K562 (cell line): ENCODE data around the gene PPP1CB. TPM values are rescaled to one million over a fixed set of nuclear protein-coding genes. Genes with fewer than 3 reads are reported as not detected.
A peak's percentile ranks its signal among the peaks of the same experiment; 100 is the strongest.

ENCODE experiments used
- ATAC-seq: fragments of 200-7000 bp; cut with Tn5 transposase; 3 replicates; pipeline ENCODE4 v1.9.1; 2020; ENCODE audit warnings: moderate library complexity
- BruUV-seq: library from RNA; stranded (reverse); fragments of 400-500 nt; replicated peaks from 2 replicates; lab custom pipeline; 2021; lab: Mats Ljungman, UMichigan
- CTCF ChIA-PET: fragments of 300-600 bp; formaldehyde crosslinking; extraction: SDS; loops from one replicate; lab custom pipeline; 2021; ENCODE audit warnings: low intra/inter-chr PET ratio; lab: Yijun Ruan, JAX
- POLR2A ChIA-PET: fragments of 300-600, 350-650 bp; sonication (Branson Sonifier 250); formaldehyde crosslinking; extraction: SDS; loops from one replicate; lab custom pipeline; 2021; ENCODE audit warnings: antibody characterized with exemption, inconsistent platforms; lab: Yijun Ruan, JAX
- DNase-seq, 4 experiments: peaks; one replicate each; pipeline versions ENCODE4 v3.0.0 to v3.0.0-alpha.2; 2011 to 2018; ENCODE audit warnings: low spot score in 3 of 4, mixed read lengths in 3 of 4; ENCODE audit errors: extremely low read depth in 1 of 4
- FAIRE-seq: peaks from 2 replicates; lab custom pipeline; 2011; peaks lifted over from hg19 to GRCh38; lab: Jason Lieb, UNC
- H2AFZ ChIP-seq: 2 replicates; pipeline ENCODE4 v1.6.0; 2011; ENCODE audit warnings: low read depth, low read length, control low read depth, inconsistent platforms
- H3K27ac ChIP-seq: fragments of 200-600 bp; 3 replicates; pipeline ENCODE4 v1.8.0; 2011; ENCODE audit warnings: low read depth, mild to moderate bottlenecking, control low read depth, inconsistent platforms, low read length, moderate library complexity, mixed read lengths; ENCODE audit errors: extremely low read depth
- H3K27me3 ChIP-seq, 2 experiments: fragments of 300-600 bp in 1 of 2; 2 replicates in 1 of 2; 3 replicates in 1 of 2; pipeline versions ENCODE4 v1.6.0 to v1.8.0; 2011; ENCODE audit warnings: inconsistent platforms in 2 of 2, low read length in 2 of 2, mild to moderate bottlenecking in 1 of 2, mixed read lengths in 1 of 2, moderate library complexity in 1 of 2; ENCODE audit not compliant: control insufficient read depth in 2 of 2, insufficient read depth in 2 of 2
- H3K36me3 ChIP-seq: fragments of 300-600 bp; 3 replicates; pipeline ENCODE4 v1.8.0; 2011; ENCODE audit warnings: mild to moderate bottlenecking, low read length, inconsistent platforms; ENCODE audit not compliant: control insufficient read depth, insufficient read depth
- H3K4me1 ChIP-seq, 2 experiments: fragments of 200-600 bp in 1 of 2; replicated peaks in 1 of 2; 2 replicates in 1 of 2; 3 replicates in 1 of 2; pipeline versions ENCODE4 v1.5.1 to v1.8.0; 2011; ENCODE audit warnings: inconsistent platforms in 2 of 2, low read length in 2 of 2, mild to moderate bottlenecking in 1 of 2, mixed read lengths in 1 of 2, moderate library complexity in 1 of 2; ENCODE audit not compliant: control insufficient read depth in 2 of 2, insufficient read depth in 2 of 2
- H3K4me2 ChIP-seq: 2 replicates; pipeline ENCODE4 v1.6.1; 2011; ENCODE audit warnings: low read length, control low read depth, inconsistent platforms, mixed read lengths; ENCODE audit not compliant: insufficient read depth
- H3K4me3 ChIP-seq: fragments of 200-600 bp; sonication (generic), shearing (Covaris generic); 2 replicates; pipeline ENCODE4 v1.5.1; 2016; ENCODE audit warnings: control low read depth, inconsistent platforms
- H3K79me2 ChIP-seq: fragments of 200-600 bp; 3 replicates; pipeline ENCODE4 v1.8.0; 2011; ENCODE audit warnings: low read length, inconsistent platforms; ENCODE audit not compliant: control insufficient read depth, insufficient read depth
- H3K9ac ChIP-seq, 2 experiments: 2 replicates each; pipeline versions ENCODE4 v1.6.0 to v1.6.1; 2011; ENCODE audit warnings: low read depth in 2 of 2, low read length in 2 of 2, control low read depth in 1 of 2, inconsistent platforms in 1 of 2, mild to moderate bottlenecking in 1 of 2, mixed read lengths in 1 of 2; ENCODE audit not compliant: insufficient read depth in 1 of 2
- H3K9me1 ChIP-seq: one replicate; pipeline ENCODE4 v1.6.0; 2011; ENCODE audit warnings: inconsistent platforms, mild to moderate bottlenecking, low read length, moderate library complexity; ENCODE audit not compliant: control insufficient read depth, insufficient read depth
- H3K9me3 ChIP-seq: replicated peaks from 2 replicates; pipeline ENCODE4 v1.5.1; 2011; ENCODE audit warnings: low read depth, low read length, inconsistent platforms; ENCODE audit not compliant: control insufficient read depth, insufficient read depth
- H4K20me1 ChIP-seq: replicated peaks from 2 replicates; pipeline ENCODE4 v1.6.1; 2011; ENCODE audit warnings: low read length, inconsistent platforms, mixed read lengths; ENCODE audit not compliant: control insufficient read depth, insufficient read depth
- C11orf30 ChIP-seq: fragments of 450-650 bp; IDR thresholded peaks from 2 replicates; pipeline ENCODE4 v1.6.1; 2016; ENCODE audit warnings: low read depth, mild to moderate bottlenecking
- CLOCK ChIP-seq: fragments of 250-450 bp; sonication (Bioruptor Pico); IDR thresholded peaks from 2 replicates; pipeline ENCODE4 v1.4.0; 2020; ENCODE audit warnings: mild to moderate bottlenecking, moderate library complexity, borderline replicate concordance
- HDAC1 ChIP-seq, 2 experiments: fragments of 450-650 bp; IDR thresholded peaks; 2 replicates each; pipeline ENCODE4 v1.6.1; 2016 to 2017; ENCODE audit warnings: inconsistent platforms in 1 of 2, mild to moderate bottlenecking in 1 of 2, moderate library complexity in 1 of 2
- RNF219 ChIP-seq: fragments of 250-450 bp; sonication (Bioruptor Pico); IDR thresholded peaks from 2 replicates; pipeline ENCODE4 v1.5.0; 2022; ENCODE audit warnings: mild to moderate bottlenecking
- WHSC1 ChIP-seq: IDR thresholded peaks from one replicate; pipeline ENCODE4 v1.6.1; 2012; ENCODE audit warnings: low read length, control low read depth, inconsistent platforms
- ZKSCAN8 ChIP-seq: fragments of 200-800 bp; sonication (Bioruptor generic); IDR thresholded peaks from 2 replicates; pipeline ENCODE4 v1.6.1; 2016; ENCODE audit warnings: missing genetic modification characterization, missing compliant biosample characterization
- ZNF184 ChIP-seq: sonication (generic); formaldehyde crosslinking; IDR thresholded peaks from 2 replicates; pipeline ENCODE4 v1.5.0; 2020; ENCODE audit warnings: missing genetic modification reagents
- ZNF583 ChIP-seq: fragments of 250-450 bp; sonication (Bioruptor Pico); IDR thresholded peaks from 2 replicates; pipeline ENCODE4 v1.4.0; 2020
- WGBS: fragments of 100-300 bp; shearing (Covaris generic); methylation state at CpG from one replicate; pipeline ENCODE4 v1.1.6; 2016; ENCODE audit warnings: low coverage, mixed read lengths; ENCODE audit not compliant: insufficient coverage; ENCODE audit errors: missing lambda C conversion rate; 5-methylcytosine and 5-hydroxymethylcytosine counted together
- in situ Hi-C: fragments of 300-500 bp; cut with MboI; formaldehyde crosslinking; loops from 4 replicates; pipeline ENCODE4 v1.15.0; 2018; ENCODE audit warnings: inconsistent platforms, mixed read lengths
- intact Hi-C: fragments of 100-400 bp; cut with micrococcal nuclease; formaldehyde crosslinking; loops from 2 replicates; pipeline ENCODE4 v1.14.2; 2022
- polyA plus RNA-seq, 8 experiments: library from polyadenylated mRNA; depleted of rRNA in 4 of 8; stranded (reverse) in 5 of 8; unstranded in 3 of 8; fragments of >200 nt; fragmentation: Nextera tagmentation in 2 of 8; fragmentation: Illumina TruSeq in 1 of 8; extraction: Ambion mirVana in 2 of 8; extraction: Trizol in 1 of 8; gene quantifications; 2 replicates each; pipeline versions ENCODE4 v1.2.1 to v1.2.3, GENCODE V29; 2011 to 2014; ENCODE audit warnings: inconsistent platforms in 1 of 8, missing spikeins in 1 of 8
- total RNA-seq, 7 experiments: library from RNA; depleted of rRNA in 6 of 7; stranded (reverse); fragments of >200 nt in 6 of 7; fragmentation: Illumina TruSeq in 2 of 7; extraction: Trizol in 2 of 7; gene quantifications; 2 replicates each; pipeline versions ENCODE4 v1.2.1 to v1.2.3, GENCODE V29; 2011 to 2021; ENCODE audit warnings: low replicate concordance in 1 of 7
- TF ChIP-seq, protein P1 (sequence below): sonication (generic); formaldehyde crosslinking; IDR thresholded peaks from 2 replicates; pipeline ENCODE4 v1.8.0; 2023; ENCODE audit warnings: mild to moderate bottlenecking, missing genetic modification reagents

PPP1CB gene
- total and polyA plus RNA-seq, 9 of the 15 experiments (the other 6 are each of a cell fraction or from before 2014, with no cell fraction given), result 25.6 to 118 (median 58.9) TPM

DNA sequence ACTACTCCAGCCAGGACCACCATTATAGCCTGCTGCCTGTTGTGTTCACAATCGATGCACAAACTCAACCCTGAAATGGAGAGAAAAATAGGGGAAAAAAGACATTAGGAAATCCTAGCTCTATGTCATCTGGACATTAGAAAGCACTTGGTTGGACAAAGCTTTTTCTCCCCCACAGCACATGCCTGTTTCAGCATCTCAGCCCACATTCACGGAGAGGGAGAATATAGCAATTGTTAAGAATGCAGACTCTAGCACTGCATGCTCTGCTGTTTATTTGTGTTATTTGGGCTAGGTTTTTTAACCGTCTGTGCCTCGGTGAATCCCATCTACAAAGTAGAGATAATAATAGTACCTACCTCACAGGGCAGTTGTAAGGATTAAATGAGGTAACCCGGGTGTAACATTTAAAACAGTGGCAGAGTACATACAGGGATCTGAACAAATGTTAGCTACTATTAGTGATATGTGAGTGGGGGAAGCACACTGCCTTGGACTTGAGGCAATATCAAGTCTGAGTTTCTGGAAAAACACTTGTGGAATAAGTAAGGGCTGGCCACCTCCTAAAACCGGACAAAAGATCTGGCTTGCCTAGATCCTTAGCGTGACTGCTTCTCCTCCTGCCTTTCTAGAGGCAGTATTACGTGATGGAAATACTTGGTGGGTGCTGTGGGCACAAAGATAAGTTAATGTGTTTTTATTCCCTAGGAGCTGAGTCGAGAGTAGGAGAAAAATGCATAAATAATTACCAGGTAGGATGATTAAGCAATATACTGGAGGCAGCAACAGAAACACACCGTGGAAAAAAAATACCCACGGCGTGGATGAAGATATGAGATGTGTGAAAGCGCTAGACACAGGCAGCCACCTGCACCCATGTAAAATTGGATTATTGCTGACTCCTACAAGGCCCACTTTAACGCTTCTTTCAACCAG lies 1.0 kb upstream of the PPP1CB start:
- H3K4me2 ChIP-seq, result peak overlapping the region; percentile 92
- ChIA-PET CTCF (interaction anchor here (0.6 kb wide), 1 partner anchor 140 kb away, joined by 3 read pairs; no protein-coding TSS in a partner anchor), POLR2A (interaction anchor here (0.9 to 1.9 kb wide), 5 partner anchors 12 to 156 kb away, joined by 3 to 7 read pairs (median 4); no protein-coding TSS in a partner anchor)
- BruUV-seq, result TSS peak; percentile 94
- H3K36me3 ChIP-seq, result no peaks in the 10 kb centered on the region
- ATAC-seq (no peak), DNase-seq (peak; percentile 18 to 49 (median 28)), FAIRE-seq (peak; percentile 11)
- H3K9me1 ChIP-seq, result no peaks in the 10 kb centered on the region
- H3K4me1 ChIP-seq, result peaks cover 3 to 27% of the 10 kb centered on the region in 2 experiments
- H3K79me2 ChIP-seq, result peaks cover 46% of the 10 kb centered on the region
- intact Hi-C loops (loop anchor here (5.0 kb wide), 1 partner anchor 68 kb away; no protein-coding TSS in a partner anchor), in situ Hi-C loops (loop anchor here (25.0 kb wide), 1 partner anchor 163 kb away; no protein-coding TSS in a partner anchor)
- H3K9ac ChIP-seq, result peak overlapping the region; percentile 82 to 99
- no peaks in the 10 kb centered on the region for H3K27me3 ChIP-seq
- H3K4me3 ChIP-seq, result peak overlapping the region; percentile 90
- H4K20me1 ChIP-seq, result peaks cover 8% of the 10 kb centered on the region; the same call in 1 of the 2 replicates
- H3K9me3 ChIP-seq, result no peaks in the 10 kb centered on the region
- H2AFZ ChIP-seq, result peak overlapping the region; percentile 92
- WGBS, result 5% methylated on average over 14 of the region's 14 CpGs
- H3K27ac ChIP-seq, result peak overlapping the region; percentile 93
- TF ChIP-seq HDAC1 (IDR thresholded peaks at IDR 0.05) (no peak), ZNF184 (CRISPR knock-in tag) (no peak), CLOCK (CRISPR knock-in tag) (no peak), C11orf30 (peak; percentile 48; the same call in 1 of the 2 replicates), RNF219 (CRISPR knock-in tag) (no peak), ZKSCAN8 (CRISPR knock-in tag) (peak; percentile 62; the same call in 1 of the 2 replicates), ZNF583 (CRISPR knock-in tag) (no peak), WHSC1 (no peak)
- TF ChIP-seq, protein P1, sequence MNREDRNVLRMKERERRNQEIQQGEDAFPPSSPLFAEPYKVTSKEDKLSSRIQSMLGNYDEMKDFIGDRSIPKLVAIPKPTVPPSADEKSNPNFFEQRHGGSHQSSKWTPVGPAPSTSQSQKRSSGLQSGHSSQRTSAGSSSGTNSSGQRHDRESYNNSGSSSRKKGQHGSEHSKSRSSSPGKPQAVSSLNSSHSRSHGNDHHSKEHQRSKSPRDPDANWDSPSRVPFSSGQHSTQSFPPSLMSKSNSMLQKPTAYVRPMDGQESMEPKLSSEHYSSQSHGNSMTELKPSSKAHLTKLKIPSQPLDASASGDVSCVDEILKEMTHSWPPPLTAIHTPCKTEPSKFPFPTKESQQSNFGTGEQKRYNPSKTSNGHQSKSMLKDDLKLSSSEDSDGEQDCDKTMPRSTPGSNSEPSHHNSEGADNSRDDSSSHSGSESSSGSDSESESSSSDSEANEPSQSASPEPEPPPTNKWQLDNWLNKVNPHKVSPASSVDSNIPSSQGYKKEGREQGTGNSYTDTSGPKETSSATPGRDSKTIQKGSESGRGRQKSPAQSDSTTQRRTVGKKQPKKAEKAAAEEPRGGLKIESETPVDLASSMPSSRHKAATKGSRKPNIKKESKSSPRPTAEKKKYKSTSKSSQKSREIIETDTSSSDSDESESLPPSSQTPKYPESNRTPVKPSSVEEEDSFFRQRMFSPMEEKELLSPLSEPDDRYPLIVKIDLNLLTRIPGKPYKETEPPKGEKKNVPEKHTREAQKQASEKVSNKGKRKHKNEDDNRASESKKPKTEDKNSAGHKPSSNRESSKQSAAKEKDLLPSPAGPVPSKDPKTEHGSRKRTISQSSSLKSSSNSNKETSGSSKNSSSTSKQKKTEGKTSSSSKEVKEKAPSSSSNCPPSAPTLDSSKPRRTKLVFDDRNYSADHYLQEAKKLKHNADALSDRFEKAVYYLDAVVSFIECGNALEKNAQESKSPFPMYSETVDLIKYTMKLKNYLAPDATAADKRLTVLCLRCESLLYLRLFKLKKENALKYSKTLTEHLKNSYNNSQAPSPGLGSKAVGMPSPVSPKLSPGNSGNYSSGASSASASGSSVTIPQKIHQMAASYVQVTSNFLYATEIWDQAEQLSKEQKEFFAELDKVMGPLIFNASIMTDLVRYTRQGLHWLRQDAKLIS, result peak; percentile 61; the same call in 1 of the 2 replicates
